ENCODE results near the gene BSN.

BSN gene

DNA sequence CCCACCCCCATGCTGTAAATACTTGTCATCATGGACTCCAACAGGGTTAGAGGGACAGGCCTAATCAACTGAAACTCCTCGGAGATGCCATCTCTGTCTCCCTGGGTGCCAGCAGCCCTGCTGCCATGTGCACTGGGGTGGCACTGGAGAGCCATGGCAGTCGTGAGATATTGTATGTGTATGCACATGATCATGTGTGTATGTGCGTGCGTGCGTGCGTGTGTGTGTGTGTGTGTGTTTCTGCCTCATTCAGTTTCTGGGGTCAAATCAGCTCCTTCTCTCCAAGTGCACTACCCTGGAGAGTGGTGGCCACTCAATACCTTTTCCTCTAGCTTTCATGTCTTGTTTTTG, 116.6 kb downstream of the BSN start:
- Histone ChIP-seq H3K36me3 (ENCODE audit: control insufficient read depth, insufficient read depth, low read length) (peaks cover 3% of the 10 kb centered on the region; the same call in 1 of the 2 replicates), H3K27me3 (ENCODE audit: control insufficient read depth, insufficient read depth, low read length) (no peaks in the 10 kb centered on the region), H3K27ac (ENCODE audit: low read length) (no peak overlapping the region), H3K9me3 (ENCODE audit: control insufficient read depth, insufficient read depth, low read length) (no peaks in the 10 kb centered on the region), H3K4me1 (ENCODE audit: control insufficient read depth, insufficient read depth, low read length) (peaks cover 1% of the 10 kb centered on the region; the same call in 1 of the 2 replicates), H3K4me3 (ENCODE audit: low read length) (no peak overlapping the region)
- WGBS (ENCODE audit: insufficient coverage, insufficient read length) = no CpG with 5 or more reads among the region's 6 CpGs
- no peak for DNase-seq (ENCODE audit: low read depth, low spot score)

GRCh38 chr3:49671291-49672288, 117.3 kb downstream of the BSN start:
- DNase-seq (ENCODE audit: low read depth, low spot score) = peak; percentile 88
- Histone ChIP-seq H3K9me3 (ENCODE audit: control insufficient read depth, insufficient read depth, low read length) (no peaks in the 10 kb centered on the region), H3K4me3 (ENCODE audit: low read length) (no peak overlapping the region), H3K27ac (ENCODE audit: low read length) (no peak overlapping the region), H3K27me3 (ENCODE audit: control insufficient read depth, insufficient read depth, low read length) (no peaks in the 10 kb centered on the region), H3K4me1 (ENCODE audit: control insufficient read depth, insufficient read depth, low read length) (peaks cover 1% of the 10 kb centered on the region; the same call in 1 of the 2 replicates), H3K36me3 (ENCODE audit: control insufficient read depth, insufficient read depth, low read length) (peaks cover 9% of the 10 kb centered on the region)
- WGBS (ENCODE audit: insufficient coverage, insufficient read length) = no CpG with 5 or more reads among the region's 11 CpGs

DNA sequence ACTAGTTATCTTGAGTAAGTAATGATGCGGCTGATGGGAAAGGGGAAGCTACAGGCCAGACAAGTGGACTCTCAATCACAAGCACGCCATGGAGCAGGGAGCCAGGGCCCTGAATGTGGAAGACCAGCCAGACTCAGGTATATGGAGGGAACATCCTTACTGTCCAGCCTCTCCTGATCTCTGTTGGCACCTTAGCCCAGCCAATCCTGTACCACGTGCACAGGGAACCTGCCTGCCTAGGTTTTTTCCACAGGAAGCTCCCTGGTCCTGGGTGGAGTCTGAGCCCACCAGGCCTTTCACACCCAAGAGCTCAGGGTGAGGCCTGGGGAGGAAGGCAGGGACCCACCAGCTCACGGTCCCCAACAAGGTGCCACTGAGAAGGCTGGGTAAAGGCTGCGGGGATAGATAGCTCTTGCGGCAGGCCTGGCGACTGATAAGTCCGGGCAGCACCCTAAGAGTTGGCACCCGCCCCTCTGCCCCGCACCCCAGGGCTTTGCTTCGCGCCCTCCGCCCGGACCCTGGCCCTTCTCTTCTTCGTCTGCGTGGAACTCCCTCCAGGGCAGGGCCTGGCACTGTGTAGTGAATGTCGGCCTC, 118.9 kb downstream of the BSN start:
- WGBS (ENCODE audit: insufficient coverage, insufficient read length) = no CpG with 5 or more reads among the region's 17 CpGs
- Histone ChIP-seq H3K27me3 (ENCODE audit: control insufficient read depth, insufficient read depth, low read length) (no peaks in the 10 kb centered on the region), H3K36me3 (ENCODE audit: control insufficient read depth, insufficient read depth, low read length) (peaks cover 25% of the 10 kb centered on the region), H3K4me3 (ENCODE audit: low read length) (peak overlapping the region; percentile 68; the same call in 1 of the 2 replicates), H3K4me1 (ENCODE audit: control insufficient read depth, insufficient read depth, low read length) (peaks cover 1% of the 10 kb centered on the region; the same call in 1 of the 2 replicates), H3K9me3 (ENCODE audit: control insufficient read depth, insufficient read depth, low read length) (no peaks in the 10 kb centered on the region), H3K27ac (ENCODE audit: low read length) (no peak overlapping the region)
- no peak for DNase-seq (ENCODE audit: low read depth, low spot score)

DNA sequence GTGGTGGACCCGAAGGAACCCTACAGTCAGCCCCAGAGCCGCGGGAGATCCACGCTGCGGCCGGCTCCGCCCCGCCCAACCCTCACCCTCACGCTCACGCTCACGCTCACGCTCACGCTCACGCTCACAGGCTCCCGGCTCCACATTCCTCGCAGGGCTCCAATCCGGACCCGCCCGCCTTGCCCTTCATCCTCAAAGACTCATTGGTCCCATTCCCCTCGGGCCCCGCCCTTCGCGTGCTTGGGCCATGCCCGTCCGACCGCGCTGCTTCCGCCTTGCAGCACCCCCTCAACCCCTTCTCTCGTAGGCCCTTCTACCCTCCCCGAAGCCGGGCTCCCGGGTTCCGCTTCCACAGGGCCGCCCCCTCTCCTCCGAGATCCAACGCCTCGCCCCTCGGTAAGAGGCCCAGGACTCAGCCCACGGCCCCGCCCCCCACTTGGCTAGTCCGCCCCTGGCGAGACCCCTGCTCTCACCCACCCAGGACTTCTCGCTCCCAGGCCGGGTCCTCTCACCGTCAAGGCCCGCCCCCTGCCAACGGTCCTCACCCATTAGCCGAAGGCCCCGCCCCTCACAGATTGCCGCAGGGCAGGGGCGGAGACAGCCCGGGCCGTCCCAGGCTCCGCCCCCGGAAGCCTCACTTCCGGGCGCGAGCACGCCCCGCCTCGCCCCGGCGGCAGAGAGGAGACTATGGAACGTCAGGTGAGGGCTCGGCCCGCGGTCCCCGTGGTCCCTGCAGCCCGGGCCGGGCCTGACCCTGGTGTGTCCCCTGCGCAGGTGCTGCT, 119.6 kb downstream of the BSN start, which contains the start of gene APEH:
Gene APEH (plus strand): TSS at position 637 of the 782 bp plus-strand sequence. CDS start 51 bp downstream, at position 688.
- no peaks in the 10 kb centered on the region for H3K9me3 ChIP-seq (ENCODE audit: control insufficient read depth, insufficient read depth, low read length)
- peak; percentile 93 for DNase-seq (ENCODE audit: low read depth, low spot score)
- no peak within 1 kb of the TSS for H3K27ac ChIP-seq (ENCODE audit: low read length)
- H3K4me3 ChIP-seq (ENCODE audit: low read length) = peak within 1 kb of the TSS; percentile 68
- peaks cover 1% of the 10 kb centered on the region; the same call in 1 of the 2 replicates for H3K4me1 ChIP-seq (ENCODE audit: control insufficient read depth, insufficient read depth, low read length)
- peaks cover 30% of the 10 kb centered on the region for H3K36me3 ChIP-seq (ENCODE audit: control insufficient read depth, insufficient read depth, low read length)
- no peaks in the 10 kb centered on the region for H3K27me3 ChIP-seq (ENCODE audit: control insufficient read depth, insufficient read depth, low read length)
- WGBS (ENCODE audit: insufficient coverage, insufficient read length) = no CpG with 5 or more reads among the region's 71 CpGs

DNA sequence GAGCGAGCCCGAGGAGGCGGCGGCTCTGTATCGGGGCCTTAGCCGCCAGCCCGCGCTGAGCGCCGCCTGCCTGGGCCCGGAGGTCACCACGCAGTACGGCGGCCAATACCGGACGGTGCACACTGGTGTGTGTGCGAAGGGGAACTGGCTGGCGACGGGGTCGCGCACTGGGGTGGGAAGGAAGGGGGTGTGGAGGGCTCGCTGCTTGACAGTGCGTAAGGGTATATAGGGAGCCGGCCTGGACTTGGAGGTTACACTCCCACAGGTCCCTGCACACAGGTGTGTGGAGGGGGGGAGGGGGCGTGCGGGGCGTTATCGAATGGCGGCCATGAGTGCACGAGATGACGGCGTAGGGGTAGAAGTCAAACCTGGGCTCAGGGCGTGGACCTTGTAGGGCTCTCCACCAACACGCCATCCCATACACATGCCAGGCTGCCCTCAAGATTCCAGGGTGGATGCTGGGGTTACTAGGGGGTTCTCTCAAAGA, 120.3 kb downstream of the BSN start:
- Histone ChIP-seq H3K36me3 (ENCODE audit: control insufficient read depth, insufficient read depth, low read length) (peaks cover 37% of the 10 kb centered on the region), H3K27ac (ENCODE audit: low read length) (no peak overlapping the region), H3K4me3 (ENCODE audit: low read length) (peak overlapping the region; percentile 68), H3K9me3 (ENCODE audit: control insufficient read depth, insufficient read depth, low read length) (no peaks in the 10 kb centered on the region), H3K27me3 (ENCODE audit: control insufficient read depth, insufficient read depth, low read length) (no peaks in the 10 kb centered on the region), H3K4me1 (ENCODE audit: control insufficient read depth, insufficient read depth, low read length) (peaks cover 1% of the 10 kb centered on the region; the same call in 1 of the 2 replicates)
- no CpG with 5 or more reads among the region's 34 CpGs for WGBS (ENCODE audit: insufficient coverage, insufficient read length)
- no peak for DNase-seq (ENCODE audit: low read depth, low spot score)

DNA sequence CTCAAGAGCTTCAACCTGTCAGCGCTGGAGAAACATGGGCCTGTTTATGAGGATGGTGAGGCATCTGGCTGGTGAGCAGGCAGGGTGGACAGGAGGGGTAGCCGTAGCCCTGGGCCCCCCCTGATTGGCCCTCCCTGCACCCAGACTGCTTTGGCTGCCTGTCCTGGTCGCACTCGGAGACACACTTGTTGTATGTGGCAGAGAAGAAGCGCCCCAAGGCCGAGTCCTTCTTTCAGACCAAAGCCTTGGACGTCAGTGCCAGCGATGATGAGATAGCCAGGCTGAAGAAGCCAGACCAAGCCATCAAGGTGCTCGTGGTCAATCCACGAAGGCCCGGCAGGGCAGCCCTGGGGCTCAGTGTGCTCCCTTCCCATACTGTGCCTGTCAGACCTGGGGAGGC, 121.6 kb downstream of the BSN start:
- Histone ChIP-seq H3K36me3 (ENCODE audit: control insufficient read depth, insufficient read depth, low read length) (peaks cover 48% of the 10 kb centered on the region), H3K9me3 (ENCODE audit: control insufficient read depth, insufficient read depth, low read length) (no peaks in the 10 kb centered on the region), H3K27ac (ENCODE audit: low read length) (no peak overlapping the region), H3K4me1 (ENCODE audit: control insufficient read depth, insufficient read depth, low read length) (peaks cover 1% of the 10 kb centered on the region; the same call in 1 of the 2 replicates), H3K4me3 (ENCODE audit: low read length) (no peak overlapping the region), H3K27me3 (ENCODE audit: control insufficient read depth, insufficient read depth, low read length) (no peaks in the 10 kb centered on the region)
- DNase-seq (ENCODE audit: low read depth, low spot score) = no peak
- no CpG with 5 or more reads among the region's 11 CpGs for WGBS (ENCODE audit: insufficient coverage, insufficient read length)

GRCh38 chr3:49680493-49681231, 126.4 kb downstream of the BSN start:
- DNase-seq (ENCODE audit: low read depth, low spot score) = no peak
- no CpG with 5 or more reads among the region's 7 CpGs for WGBS (ENCODE audit: insufficient coverage, insufficient read length)
- no peak overlapping the region for H3K4me3 ChIP-seq (ENCODE audit: low read length)
- H3K9me3 ChIP-seq (ENCODE audit: control insufficient read depth, insufficient read depth, low read length) = no peaks in the 10 kb centered on the region
- no peaks in the 10 kb centered on the region for H3K4me1 ChIP-seq (ENCODE audit: control insufficient read depth, insufficient read depth, low read length)
- no peaks in the 10 kb centered on the region for H3K27me3 ChIP-seq (ENCODE audit: control insufficient read depth, insufficient read depth, low read length)
- H3K36me3 ChIP-seq (ENCODE audit: control insufficient read depth, insufficient read depth, low read length) = peaks cover 74% of the 10 kb centered on the region
- H3K27ac ChIP-seq (ENCODE audit: low read length) = no peak overlapping the region

GRCh38 chr3:49681232-49681522, 126.9 kb downstream of the BSN start:
- H3K36me3 ChIP-seq (ENCODE audit: control insufficient read depth, insufficient read depth, low read length) = peaks cover 69% of the 10 kb centered on the region
- H3K27me3 ChIP-seq (ENCODE audit: control insufficient read depth, insufficient read depth, low read length) = no peaks in the 10 kb centered on the region
- H3K27ac ChIP-seq (ENCODE audit: low read length) = no peak overlapping the region
- DNase-seq (ENCODE audit: low read depth, low spot score) = no peak
- H3K4me1 ChIP-seq (ENCODE audit: control insufficient read depth, insufficient read depth, low read length) = no peaks in the 10 kb centered on the region
- WGBS (ENCODE audit: insufficient coverage, insufficient read length) = no CpG with 5 or more reads among the region's 2 CpGs
- H3K9me3 ChIP-seq (ENCODE audit: control insufficient read depth, insufficient read depth, low read length) = no peaks in the 10 kb centered on the region
- no peak overlapping the region for H3K4me3 ChIP-seq (ENCODE audit: low read length)

DNA sequence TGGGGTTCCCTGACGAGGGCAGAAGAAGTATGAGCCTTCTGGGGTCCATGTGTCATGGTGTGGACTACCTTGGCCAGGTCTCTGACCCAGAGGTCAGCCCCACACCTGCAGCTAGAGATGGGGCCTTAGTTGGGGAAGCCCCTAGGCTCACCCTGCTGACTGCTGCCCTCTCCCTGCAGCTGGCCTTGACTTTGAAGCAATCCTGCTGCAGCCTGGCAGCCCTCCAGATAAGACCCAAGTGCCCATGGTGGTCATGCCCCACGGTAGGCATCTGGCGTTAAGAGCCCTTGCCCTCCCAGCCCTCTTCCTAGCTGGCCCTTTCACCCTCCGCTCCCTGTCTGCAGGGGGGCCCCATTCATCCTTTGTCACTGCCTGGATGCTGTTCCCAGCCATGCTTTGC, 127.3 kb downstream of the BSN start:
- Histone ChIP-seq H3K27me3 (ENCODE audit: control insufficient read depth, insufficient read depth, low read length) (no peaks in the 10 kb centered on the region), H3K4me1 (ENCODE audit: control insufficient read depth, insufficient read depth, low read length) (no peaks in the 10 kb centered on the region), H3K36me3 (ENCODE audit: control insufficient read depth, insufficient read depth, low read length) (peaks cover 65% of the 10 kb centered on the region), H3K27ac (ENCODE audit: low read length) (no peak overlapping the region), H3K9me3 (ENCODE audit: control insufficient read depth, insufficient read depth, low read length) (no peaks in the 10 kb centered on the region), H3K4me3 (ENCODE audit: low read length) (no peak overlapping the region)
- WGBS (ENCODE audit: insufficient coverage, insufficient read length) = no CpG with 5 or more reads among the region's 4 CpGs
- no peak for DNase-seq (ENCODE audit: low read depth, low spot score)
